Left hindlimb (tissue), 1 donor: ENCODE measurements around the gene PRKCZ.
A peak's percentile ranks its signal among the peaks of the same experiment; 100 is the strongest.

Source experiments
- DNase-seq: peaks from one replicate; pipeline ENCODE4 v3.0.0-alpha.2; 2018

PRKCZ gene

GRCh38 chr1:2067981-2068380 is 17.8 kb downstream of the PRKCZ start:
- DNase-seq, result no peak

GRCh38 chr1:2068951-2069350 is 18.7 kb downstream of the PRKCZ start:
- DNase-seq, result peak; percentile 29

DNA sequence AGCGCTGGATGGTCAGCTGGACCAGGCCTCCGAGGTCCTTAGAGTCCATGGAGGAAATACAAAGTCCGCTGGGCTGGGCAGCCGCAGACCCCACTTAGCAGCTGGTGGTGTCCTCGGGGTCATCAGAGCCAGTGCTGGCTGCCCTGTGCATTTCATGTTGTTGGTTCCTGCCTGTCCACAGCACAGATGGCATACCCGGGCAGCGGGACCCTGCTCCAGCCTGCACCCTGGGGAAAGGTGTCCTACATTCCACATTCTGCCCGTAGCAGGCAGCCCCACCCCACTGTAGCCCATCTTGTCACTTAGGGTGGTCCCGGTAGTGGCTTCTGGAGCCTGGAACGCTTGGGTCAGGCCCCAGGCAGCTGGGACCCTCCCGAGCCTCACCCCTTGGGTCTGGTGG is 19.8 kb downstream of the PRKCZ start:
- peak; percentile 29 for DNase-seq

- DNase-seq, result peak; percentile 10
Measured at GRCh38 chr1:2070800-2071530, 20.8 kb downstream of the PRKCZ start.

DNA sequence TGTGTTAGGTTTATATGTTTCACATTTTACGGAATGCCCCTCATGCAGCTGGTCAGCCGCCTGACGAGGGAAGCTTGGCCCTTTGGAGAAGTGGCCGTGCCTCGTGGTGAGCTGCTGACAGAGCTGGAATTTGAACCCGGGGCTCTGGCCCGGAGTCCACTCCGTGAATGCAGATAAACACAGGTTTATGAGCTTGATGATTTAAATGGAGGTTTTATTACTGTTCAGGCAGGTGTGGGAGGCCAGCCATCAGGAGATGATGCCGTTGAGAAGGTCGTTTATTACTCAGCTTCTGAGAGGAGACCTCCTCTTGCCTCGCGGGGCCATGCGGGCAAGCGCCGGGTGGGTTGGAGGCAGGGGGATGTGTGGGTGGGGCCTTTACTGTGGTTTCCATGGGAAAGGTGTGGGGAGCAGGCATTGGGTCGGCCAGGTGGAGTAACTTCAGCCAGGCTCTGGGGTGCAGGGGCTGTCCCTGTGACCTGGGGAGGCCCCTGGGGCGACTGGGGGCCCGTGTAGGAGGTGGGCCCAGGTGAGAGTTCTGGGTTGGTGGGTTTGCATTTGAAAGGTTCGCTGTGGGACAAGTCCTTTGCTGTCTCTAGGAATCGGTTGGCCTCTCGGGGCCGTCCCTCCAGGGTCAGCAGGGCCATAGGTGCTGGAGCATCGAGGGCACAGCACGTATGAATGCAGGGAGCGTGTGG is 22.0 kb downstream of the PRKCZ start:
- peak; percentile 22 for DNase-seq

GRCh38 chr1:2072891-2073290 is 22.7 kb downstream of the PRKCZ start:
- peak; percentile 7 for DNase-seq

GRCh38 chr1:2073382-2074230 is 23.4 kb downstream of the PRKCZ start:
- DNase-seq, result peak; percentile 61

DNA sequence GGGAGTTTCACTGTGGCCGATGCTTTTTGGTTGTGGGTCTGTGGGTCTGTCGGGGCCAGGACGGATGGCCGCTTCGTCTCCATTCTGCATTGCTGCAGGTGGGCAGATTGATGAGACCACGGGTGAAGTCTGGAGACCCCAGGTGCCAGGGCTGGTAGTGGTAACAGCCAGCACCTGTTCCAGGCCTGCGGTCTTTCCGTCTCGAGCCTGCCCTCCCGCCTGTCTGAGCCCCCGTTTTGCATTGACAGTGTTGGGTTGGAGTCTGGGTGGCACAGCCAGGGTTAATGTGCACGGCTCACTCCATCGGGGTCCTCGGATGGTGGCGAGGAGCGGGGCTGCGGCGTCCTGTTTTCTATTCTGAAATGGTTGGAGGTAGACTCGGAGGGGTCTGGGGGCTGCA is 24.2 kb downstream of the PRKCZ start:
- peak; percentile 23 for DNase-seq

- peak; percentile 11 for DNase-seq
Measured at GRCh38 chr1:2074944-2075740, 24.9 kb downstream of the PRKCZ start.

GRCh38 chr1:2076826-2077225 is 26.6 kb downstream of the PRKCZ start:
- DNase-seq, result no peak

DNA sequence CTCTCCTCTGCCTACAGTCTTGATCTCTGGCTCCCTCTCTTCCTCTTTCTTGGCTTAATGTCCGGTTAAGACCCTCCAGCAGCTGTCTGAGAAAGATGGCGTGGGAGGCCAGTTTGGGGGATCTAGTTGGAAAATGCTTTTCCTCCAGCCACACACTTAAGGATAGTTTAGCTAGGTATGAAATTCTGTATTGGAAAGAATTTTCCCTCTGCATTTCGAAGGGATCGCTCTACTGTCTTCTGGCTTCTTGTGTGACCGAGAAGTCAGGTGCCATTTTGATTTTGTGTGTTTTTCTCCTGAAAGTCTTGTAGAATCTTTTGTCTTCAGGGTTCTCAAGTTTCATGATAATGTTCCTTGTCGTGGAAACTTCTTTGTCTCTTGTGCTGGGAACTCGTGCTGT is 28.0 kb downstream of the PRKCZ start:
- peak; percentile 14 for DNase-seq

GRCh38 chr1:2079396-2080085 is 29.3 kb downstream of the PRKCZ start:
- no peak for DNase-seq

DNA sequence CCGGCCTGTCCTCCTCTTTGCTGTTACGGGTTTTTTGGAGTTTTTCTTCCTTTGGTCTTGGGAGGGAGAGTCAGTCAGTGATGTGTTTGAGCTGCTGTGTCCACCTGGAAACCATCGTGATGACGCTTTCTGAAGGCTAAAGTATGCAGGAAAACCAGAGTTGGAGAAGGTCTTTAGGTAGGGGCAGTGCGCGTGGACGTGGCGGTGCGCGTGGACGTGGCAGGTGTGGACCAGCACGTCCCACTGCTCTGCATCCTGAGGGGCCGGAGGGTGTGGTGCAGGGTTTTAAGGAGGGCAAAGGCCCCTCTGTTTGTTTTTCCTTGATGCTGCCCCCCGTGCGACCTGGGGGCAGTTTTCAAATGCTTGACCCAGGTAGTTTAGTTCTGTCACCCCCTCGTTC is 29.9 kb downstream of the PRKCZ start:
- DNase-seq, result no peak

DNA sequence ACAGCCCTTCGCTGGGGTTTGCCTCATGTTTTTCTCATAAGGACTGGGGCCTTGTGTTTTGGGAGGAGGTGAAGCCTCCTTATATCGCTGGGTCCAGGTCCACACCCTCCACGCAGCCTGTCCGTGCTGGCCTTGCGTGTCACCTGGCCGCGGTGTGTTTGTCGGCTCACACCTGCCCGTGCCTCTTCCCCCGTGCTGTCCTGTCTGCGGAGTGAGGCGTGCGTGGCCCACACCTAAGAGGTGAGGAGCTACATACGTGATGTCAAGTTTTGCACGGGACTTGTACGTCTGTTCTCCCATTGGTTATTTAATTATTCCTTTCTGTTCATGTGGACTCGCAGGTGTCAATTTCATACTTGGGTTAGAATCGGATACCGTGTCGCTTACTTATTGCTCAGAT is 30.7 kb downstream of the PRKCZ start:
- DNase-seq, result no peak

- no peak for DNase-seq
Measured at GRCh38 chr1:2081326-2081885, 31.2 kb downstream of the PRKCZ start.

DNA sequence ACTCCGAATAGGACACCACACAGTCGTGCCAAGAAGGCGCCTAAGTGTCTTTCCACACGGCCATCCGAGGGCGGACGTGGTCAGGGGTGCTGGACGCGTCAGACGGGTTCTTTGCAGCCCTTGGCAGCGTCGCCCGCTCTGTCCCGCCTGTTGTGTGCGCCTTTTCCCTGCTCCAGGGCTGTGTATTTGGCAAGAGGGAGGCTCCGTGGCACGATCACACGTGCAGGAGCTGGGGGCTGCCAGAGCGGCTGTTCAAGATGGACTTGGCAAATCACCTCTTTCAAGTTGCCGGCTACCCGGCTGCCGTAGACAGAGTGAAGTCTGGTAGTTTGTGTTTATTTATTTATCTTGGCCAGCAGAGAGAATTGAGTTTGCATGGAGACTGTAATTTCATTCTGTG is 31.9 kb downstream of the PRKCZ start:
- no peak for DNase-seq

DNA sequence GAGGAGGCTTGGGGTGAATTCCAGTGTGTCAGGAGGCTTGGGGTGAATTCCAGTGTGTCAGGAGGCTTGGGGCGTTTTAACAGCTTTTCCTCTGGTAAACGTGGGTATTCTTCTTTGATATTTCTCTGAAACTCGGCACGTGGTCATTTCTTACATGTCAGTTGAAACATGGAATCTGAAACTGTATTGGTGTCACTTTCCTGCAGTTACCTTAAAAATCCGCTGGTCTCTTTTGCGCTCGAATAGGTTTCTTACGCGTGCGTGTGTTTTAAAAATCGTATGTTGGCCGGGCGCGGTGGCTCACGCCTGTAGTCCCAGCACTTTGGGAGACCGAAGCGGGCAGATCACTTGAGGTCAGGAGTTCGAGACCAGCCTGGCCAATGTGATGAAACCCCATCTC is 33.5 kb downstream of the PRKCZ start:
- no peak for DNase-seq

DNA sequence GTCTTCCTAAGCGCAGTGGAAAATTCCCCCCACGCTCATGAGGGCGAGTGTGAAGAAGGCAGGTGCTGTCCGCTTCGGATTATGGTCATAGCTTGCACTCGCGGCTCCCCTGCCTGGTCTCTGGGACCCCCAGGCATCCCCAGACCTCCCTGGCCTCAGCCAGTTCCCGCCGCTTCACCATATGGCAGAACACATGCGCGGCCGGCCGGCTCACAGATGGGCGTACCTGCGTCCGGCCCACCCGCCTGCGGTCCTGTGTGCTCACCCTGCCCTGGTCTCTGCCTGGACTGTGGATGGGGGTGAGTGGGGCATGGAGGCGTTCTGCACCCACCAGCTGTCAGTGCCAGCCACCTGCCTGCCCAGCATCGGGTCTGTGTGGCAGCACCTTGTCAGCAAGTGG is 34.1 kb downstream of the PRKCZ start:
- no peak for DNase-seq

GRCh38 chr1:2085080-2085479 is 34.9 kb downstream of the PRKCZ start:
- DNase-seq, result no peak

DNA sequence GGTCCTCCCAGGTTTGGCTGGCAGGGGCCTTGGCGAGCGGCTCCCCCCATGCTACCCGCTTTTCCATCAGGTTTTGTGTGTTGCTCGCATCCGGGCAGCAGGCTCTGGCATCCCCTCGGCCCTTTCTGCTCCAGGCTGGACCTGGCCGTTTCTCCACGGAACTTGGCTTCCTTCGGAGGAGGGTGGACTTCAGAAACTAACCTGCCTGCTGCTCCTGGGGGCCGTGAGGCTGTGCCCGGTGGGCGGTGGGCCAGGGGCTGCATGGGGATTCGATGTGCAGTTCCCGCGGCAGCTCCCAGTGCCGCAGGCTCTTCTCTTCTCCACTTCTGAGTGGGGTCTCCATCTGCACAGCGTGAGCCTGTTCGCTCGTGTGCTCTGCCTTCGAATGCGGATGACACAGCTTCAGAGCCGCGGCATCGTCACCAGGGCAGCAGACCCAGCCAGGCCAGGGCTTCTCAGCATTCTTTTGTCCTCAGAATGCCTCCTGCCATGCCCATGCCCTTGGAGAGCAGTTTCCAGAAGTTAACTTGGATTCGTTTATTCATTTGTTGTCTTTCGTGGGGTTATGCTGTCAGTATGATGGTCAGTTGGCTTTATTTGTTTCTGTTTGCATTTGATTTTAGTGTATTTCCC is 36.4 kb downstream of the PRKCZ start:
- DNase-seq, result no peak

DNA sequence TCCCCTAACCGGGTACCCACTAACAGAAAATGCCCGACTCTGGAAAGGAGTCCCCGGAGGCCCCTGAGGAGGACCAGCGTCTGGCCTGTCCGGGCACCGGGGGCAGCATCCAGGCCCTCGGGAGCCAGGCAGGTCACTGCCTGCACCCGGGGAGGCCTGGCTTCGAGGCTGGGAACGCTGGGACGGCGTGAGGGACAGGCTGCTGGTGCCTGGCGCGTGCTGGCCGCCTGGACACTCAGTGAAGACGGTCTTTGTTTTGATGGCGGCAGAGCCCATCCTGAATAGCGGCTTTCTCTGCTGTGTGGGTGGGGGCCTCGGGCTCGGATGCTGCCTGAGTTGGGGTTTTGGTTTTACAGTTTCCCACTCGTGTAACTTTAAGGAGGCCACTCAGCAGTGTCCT is 37.6 kb downstream of the PRKCZ start:
- no peak for DNase-seq
